Activated naive CD4-positive, alpha-beta T cell treated with anti-CD3 and anti-CD28 coated beads, Interleukin-2, amount 50 U/mL, for 24 hours (primary cell): ENCODE data around the gene MED23.

ENCODE experiments used
- H3K27ac Mint-ChIP-seq: one replicate; pipeline ENCODE4 v1.8.0; 2021; ENCODE audit warnings: mild to moderate bottlenecking, mixed read lengths
- H3K27me3 Mint-ChIP-seq: one replicate; pipeline ENCODE4 v1.8.0; 2021; ENCODE audit warnings: mixed read lengths
- H3K36me3 Mint-ChIP-seq: one replicate; pipeline ENCODE4 v1.8.0; 2021; ENCODE audit warnings: mixed read lengths
- H3K4me1 Mint-ChIP-seq: one replicate; pipeline ENCODE4 v1.8.0; 2021; ENCODE audit warnings: mixed read lengths
- H3K4me3 Mint-ChIP-seq: one replicate; pipeline ENCODE4 v1.8.0; 2021; ENCODE audit warnings: mild to moderate bottlenecking, mixed read lengths
- H3K9me3 Mint-ChIP-seq: one replicate; pipeline ENCODE4 v1.8.0; 2021; ENCODE audit warnings: mixed read lengths

Gene MED23

DNA sequence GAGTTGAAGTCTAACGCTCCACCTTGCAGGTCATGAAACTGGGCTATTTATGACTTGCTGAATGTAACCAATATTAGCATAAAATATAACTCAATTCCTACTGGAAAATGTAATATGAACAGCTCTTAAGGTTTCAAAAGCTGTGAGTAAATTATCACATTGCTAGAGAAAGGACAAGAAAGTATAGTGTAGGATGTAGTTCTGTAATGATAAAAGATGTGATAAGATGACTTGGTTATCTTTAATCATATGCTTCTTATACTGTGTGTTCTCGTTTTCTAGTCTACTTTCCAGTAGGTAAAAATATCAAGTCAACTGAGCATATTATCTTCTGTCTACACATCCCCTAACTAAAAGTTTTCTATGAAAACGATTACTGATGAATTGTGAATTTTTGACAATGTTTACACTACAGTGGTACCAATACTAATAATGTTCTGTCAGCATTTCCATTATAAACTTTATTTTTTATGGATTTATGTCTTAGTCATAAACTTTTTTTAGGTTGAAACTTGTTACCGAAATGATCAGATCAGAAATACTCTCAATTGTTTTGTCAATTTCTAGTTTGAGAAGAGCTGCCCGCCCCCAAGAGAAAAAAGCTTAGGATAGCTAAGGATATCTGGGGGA, 14.6 kb downstream of the MED23 start:
- Mint-ChIP-seq H3K9me3 (no peaks in the 10 kb centered on the region), H3K4me1 (peaks cover 13% of the 10 kb centered on the region), H3K36me3 (peaks cover 17% of the 10 kb centered on the region), H3K27me3 (no peaks in the 10 kb centered on the region), H3K27ac (peak overlapping the region; percentile 17), H3K4me3 (no peak overlapping the region)

DNA sequence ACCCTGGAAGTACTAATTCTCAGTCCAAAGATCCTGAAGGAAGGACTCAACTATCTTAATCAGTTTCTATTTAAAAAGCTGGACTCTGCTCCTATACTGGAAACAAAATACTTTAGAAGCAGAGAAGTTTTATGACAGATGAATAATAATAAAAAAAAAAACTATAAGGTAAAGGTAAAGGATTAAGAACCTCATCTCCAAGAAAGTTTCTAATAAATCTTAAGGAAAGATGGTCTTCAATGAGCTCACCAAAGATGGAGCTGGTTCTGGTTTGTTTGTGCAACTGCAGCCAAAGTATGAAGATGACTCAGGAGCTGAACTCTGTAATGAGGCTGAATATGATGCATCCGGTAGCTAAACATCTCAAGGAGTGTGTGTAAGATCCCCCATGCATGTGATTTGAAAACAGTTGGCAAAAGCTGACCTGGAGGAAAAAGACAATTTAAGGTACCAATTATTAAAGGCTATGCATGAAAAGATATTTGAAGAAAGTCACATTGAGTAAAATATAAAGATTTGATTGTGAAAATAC, 25.2 kb downstream of the MED23 start:
- Mint-ChIP-seq H3K36me3 (peaks cover 14% of the 10 kb centered on the region), H3K9me3 (no peaks in the 10 kb centered on the region), H3K27ac (no peak overlapping the region), H3K27me3 (no peaks in the 10 kb centered on the region), H3K4me1 (peaks cover 4% of the 10 kb centered on the region), H3K4me3 (no peak overlapping the region)

DNA sequence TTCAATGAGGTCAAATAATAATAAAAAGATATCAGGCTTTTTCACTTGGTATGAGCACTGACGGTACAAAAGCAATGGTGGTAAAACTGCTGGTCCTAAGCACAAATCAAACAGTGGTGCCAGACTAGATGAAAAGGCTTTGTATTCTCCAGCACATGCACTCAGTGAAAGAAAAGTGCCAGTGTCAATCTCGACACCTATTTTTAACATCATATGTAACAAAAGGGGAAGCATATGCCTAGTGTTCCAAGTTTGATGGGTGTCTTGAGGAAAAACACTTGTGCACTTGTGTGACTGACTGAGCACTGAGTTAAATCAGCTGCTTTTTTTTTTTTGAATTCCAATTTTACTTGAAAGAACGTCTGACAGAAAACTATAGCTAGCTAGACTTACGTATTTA, 27.3 kb downstream of the MED23 start:
- no peak overlapping the region for H3K4me3 Mint-ChIP-seq

DNA sequence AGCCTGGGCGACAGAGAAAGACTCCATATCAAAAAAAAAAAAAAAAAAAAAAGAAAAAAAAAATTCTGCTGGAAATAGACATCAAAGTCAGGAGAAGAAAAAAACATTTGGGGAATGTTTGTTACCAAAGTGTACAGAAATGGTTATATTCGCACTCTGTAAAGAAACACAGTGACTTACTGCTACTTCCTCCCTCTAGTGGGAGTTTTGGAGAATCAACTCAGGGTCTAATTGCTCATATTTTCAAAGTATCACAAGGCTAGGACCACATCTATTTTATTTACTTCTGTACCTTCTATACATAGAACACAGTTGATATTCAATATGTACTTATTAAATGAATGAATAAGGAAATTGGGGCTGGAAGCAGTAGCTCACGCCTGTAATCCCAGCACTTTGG, 30.6 kb downstream of the MED23 start:
- Mint-ChIP-seq H3K27me3 (no peaks in the 10 kb centered on the region), H3K4me3 (no peak overlapping the region), H3K36me3 (peaks cover 18% of the 10 kb centered on the region), H3K4me1 (no peaks in the 10 kb centered on the region), H3K9me3 (no peaks in the 10 kb centered on the region), H3K27ac (no peak overlapping the region)

More for the DNA sequence above, 27.3 kb downstream of the MED23 start:
- H3K4me1 Mint-ChIP-seq: no peaks in the 10 kb centered on the region
- H3K27ac Mint-ChIP-seq: no peak overlapping the region
- no peaks in the 10 kb centered on the region for H3K27me3 Mint-ChIP-seq
- peaks cover 13% of the 10 kb centered on the region for H3K36me3 Mint-ChIP-seq
- H3K9me3 Mint-ChIP-seq: no peaks in the 10 kb centered on the region

DNA sequence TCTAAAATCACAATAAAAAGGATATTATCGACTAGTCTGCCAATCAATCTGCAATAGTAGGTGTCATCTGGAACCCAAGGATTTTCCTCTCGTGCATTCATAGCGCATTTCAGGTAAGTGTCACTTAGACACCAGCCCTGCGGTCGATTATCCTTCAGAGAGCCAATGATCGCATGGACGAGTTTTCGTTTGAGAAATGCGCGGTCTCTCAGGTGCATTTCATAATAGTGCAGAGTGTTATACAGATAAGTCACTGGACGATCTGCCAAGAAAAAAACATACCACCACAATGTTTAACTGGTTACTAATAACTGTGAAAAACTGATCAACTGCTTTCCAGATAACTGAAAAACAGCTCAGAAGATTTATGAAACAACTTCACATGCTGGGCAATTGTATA, 34.0 kb downstream of the MED23 start:
- Mint-ChIP-seq H3K4me3 (no peak overlapping the region), H3K36me3 (peaks cover 18% of the 10 kb centered on the region), H3K4me1 (no peaks in the 10 kb centered on the region), H3K27ac (no peak overlapping the region), H3K27me3 (no peaks in the 10 kb centered on the region), H3K9me3 (no peaks in the 10 kb centered on the region)

DNA sequence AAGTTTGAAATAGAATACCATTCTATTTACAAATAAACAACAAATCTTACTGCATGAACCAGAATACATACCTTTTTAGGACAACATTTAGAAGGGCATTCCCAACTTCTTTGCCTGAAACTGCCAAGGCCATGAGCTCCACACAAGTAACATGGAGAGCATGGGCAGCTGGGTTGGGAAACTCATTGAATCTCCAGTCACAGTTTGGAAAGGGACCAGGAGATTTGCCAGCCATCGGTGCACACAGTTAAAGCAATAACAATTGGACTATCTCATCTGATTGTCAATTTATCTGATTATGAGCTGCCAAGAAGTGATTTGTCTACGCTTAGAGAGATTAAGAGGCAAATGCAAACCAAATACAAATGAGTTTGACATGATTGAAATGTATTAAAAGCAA, 35.1 kb downstream of the MED23 start:
- H3K4me3 Mint-ChIP-seq: no peak overlapping the region
- H3K4me1 Mint-ChIP-seq: no peaks in the 10 kb centered on the region
- H3K9me3 Mint-ChIP-seq: no peaks in the 10 kb centered on the region
- no peak overlapping the region for H3K27ac Mint-ChIP-seq
- peaks cover 20% of the 10 kb centered on the region for H3K36me3 Mint-ChIP-seq
- H3K27me3 Mint-ChIP-seq: no peaks in the 10 kb centered on the region

DNA sequence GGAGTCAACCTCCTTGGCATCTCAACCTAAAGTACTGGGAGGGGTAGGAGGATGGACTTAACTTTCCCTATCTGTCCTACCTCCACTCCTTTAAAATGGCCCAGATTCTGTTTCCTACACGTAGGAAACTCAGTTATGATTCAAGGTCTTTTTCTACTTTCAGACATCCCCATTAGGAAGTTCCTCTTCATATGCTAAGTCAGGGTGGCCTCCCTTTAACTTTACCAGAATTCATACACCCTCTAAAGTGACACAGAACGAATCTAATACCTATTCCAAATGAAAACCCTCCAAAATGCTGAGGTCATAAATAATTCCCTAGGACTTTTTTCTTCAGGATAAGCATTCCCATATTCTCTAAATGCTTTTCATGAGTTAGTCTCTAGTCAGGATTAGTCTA, 39.4 kb downstream of the MED23 start:
- Mint-ChIP-seq H3K27me3 (no peaks in the 10 kb centered on the region), H3K4me1 (no peaks in the 10 kb centered on the region), H3K36me3 (peaks cover 14% of the 10 kb centered on the region), H3K9me3 (no peaks in the 10 kb centered on the region), H3K4me3 (no peak overlapping the region), H3K27ac (no peak overlapping the region)

DNA sequence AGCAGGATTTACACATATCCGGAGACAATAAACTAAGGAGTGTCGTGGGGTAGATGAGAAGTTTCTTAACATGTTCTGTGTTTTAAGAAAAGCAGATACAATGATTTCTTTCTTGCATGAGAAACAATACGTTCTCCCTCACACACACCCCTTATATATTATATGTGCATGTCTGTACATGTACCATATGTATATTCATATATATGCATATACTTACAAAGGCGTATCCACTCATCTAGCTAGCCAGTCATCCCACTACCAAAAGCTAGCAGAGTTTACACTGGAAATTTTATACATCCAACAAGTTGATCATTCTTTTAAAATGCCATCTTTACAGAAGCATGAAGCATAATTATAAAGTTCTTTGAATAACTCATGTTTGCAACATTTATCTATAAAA, 40.1 kb downstream of the MED23 start:
- no peaks in the 10 kb centered on the region for H3K9me3 Mint-ChIP-seq
- H3K27me3 Mint-ChIP-seq: no peaks in the 10 kb centered on the region
- H3K4me1 Mint-ChIP-seq: no peaks in the 10 kb centered on the region
- H3K36me3 Mint-ChIP-seq: peaks cover 14% of the 10 kb centered on the region
- no peak overlapping the region for H3K4me3 Mint-ChIP-seq
- no peak overlapping the region for H3K27ac Mint-ChIP-seq

DNA sequence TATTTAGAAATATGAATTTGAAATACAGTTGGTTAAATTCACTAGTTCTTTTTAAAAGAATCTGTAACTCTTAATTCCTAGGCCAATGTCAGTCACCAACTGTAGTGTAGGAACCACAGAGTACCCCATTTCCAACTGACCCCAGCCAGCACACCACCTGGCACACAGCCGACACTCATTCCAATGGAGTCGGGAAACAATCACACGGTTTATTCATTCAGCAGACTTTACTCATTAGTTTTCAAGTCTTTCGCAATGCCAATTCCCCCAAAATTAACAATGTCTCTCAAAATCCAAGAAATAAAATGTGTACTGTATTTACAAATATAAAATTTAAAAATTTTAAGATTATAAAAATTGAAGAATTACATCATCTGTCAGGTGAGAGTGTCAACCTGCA, 41.5 kb downstream of the MED23 start:
- peaks cover 12% of the 10 kb centered on the region for H3K36me3 Mint-ChIP-seq
- no peak overlapping the region for H3K27ac Mint-ChIP-seq
- H3K4me3 Mint-ChIP-seq: no peak overlapping the region
- H3K9me3 Mint-ChIP-seq: no peaks in the 10 kb centered on the region
- H3K27me3 Mint-ChIP-seq: no peaks in the 10 kb centered on the region
- H3K4me1 Mint-ChIP-seq: no peaks in the 10 kb centered on the region

DNA sequence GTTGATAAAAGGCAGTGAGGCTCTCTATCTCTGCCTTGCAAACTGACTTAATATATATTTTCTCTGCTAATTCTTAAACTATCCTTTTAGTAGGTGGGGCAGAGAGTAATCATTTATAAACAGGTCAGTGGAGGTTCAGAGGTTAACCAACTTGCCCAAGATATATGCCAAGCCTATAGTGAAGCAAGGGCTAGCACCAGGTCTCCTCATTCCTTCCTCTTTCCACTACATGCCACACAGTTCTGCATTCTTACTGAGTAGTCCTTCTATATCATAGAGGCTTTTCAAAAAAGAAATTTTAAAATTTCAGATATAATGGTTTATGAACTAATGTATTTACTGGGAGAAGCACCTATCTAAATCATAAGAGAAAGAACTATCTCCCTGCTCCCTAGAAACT, 46.5 kb downstream of the MED23 start:
- no peak overlapping the region for H3K27ac Mint-ChIP-seq
- H3K9me3 Mint-ChIP-seq: no peaks in the 10 kb centered on the region
- H3K4me1 Mint-ChIP-seq: no peaks in the 10 kb centered on the region
- peaks cover 10% of the 10 kb centered on the region for H3K36me3 Mint-ChIP-seq
- no peak overlapping the region for H3K4me3 Mint-ChIP-seq
- H3K27me3 Mint-ChIP-seq: no peaks in the 10 kb centered on the region

DNA sequence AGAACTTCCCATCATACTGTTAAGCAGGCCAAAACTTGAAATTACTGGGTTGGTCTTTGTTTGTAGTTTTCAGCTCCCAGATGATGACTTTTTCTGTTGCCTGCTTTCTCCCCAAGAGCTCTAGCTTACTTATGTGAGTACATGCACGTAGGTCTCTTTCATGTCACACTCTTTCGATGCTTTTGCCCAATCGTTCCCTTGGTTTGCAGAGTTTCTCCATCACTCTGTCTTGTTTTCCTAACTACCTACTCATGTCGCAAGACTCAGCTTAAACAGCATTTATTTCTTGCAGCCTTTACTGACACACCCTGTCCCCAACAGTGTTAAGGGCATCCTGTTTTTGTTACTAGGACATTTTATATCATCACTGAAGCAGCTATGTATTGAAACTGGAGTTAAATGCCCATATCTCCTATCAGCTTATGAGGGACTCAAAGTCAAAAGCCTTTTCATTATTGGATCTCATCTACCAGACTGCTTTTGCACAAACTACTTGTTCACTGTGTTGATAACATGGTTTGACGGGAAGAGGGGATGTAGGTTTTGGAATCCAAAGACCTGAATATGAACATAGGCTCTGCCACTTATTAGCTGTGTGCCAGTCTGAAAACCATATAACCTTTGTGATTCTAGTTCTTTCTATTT, 52.1 kb downstream of the MED23 start:
- Mint-ChIP-seq H3K36me3 (peaks cover 23% of the 10 kb centered on the region), H3K4me3 (no peak overlapping the region), H3K27ac (no peak overlapping the region), H3K4me1 (no peaks in the 10 kb centered on the region), H3K9me3 (no peaks in the 10 kb centered on the region), H3K27me3 (no peaks in the 10 kb centered on the region)

DNA sequence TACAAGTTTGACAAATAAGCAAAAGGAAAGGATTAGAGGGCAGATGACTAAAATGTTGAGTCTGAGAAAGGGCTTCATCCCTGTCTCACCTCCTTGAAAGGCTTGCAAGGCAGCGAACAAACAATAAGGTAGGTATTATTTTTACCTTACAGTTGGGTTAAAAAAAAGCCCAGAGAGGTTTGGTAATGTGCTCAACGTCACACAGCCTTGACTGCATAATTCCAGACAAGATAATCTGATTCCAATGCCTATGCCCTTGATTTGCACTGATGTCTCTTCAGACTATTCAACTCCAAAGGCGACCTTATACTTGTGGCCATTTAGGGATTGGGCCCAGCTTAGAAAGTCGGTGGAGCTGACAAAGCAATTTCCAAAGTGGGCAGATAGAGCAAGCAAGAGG, 53.4 kb downstream of the MED23 start:
- Mint-ChIP-seq H3K4me3 (no peak overlapping the region), H3K27ac (no peak overlapping the region), H3K9me3 (no peaks in the 10 kb centered on the region), H3K4me1 (no peaks in the 10 kb centered on the region), H3K36me3 (peaks cover 19% of the 10 kb centered on the region), H3K27me3 (no peaks in the 10 kb centered on the region)

DNA sequence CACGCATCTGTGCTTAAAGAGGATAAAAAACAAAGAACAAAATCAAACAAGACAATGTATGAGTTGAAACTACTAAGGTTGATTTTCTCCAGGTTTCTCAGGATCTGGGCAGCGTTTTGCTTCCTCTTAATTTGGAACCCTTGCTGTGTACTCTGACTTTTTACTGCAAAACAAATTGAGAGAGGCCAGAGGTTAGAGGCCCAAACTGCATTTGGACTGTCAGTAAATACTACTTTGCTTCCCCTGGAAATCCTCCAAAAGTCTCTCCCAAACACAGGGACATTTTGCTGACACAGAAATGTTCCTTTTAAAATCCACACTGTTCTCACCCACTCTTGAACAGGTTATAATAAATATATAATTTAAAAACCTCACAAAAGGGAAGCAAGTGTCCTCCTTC, 53.9 kb downstream of the MED23 start:
- H3K27me3 Mint-ChIP-seq: no peaks in the 10 kb centered on the region
- no peak overlapping the region for H3K4me3 Mint-ChIP-seq
- no peaks in the 10 kb centered on the region for H3K9me3 Mint-ChIP-seq
- no peaks in the 10 kb centered on the region for H3K4me1 Mint-ChIP-seq
- peaks cover 19% of the 10 kb centered on the region for H3K36me3 Mint-ChIP-seq
- H3K27ac Mint-ChIP-seq: no peak overlapping the region

DNA sequence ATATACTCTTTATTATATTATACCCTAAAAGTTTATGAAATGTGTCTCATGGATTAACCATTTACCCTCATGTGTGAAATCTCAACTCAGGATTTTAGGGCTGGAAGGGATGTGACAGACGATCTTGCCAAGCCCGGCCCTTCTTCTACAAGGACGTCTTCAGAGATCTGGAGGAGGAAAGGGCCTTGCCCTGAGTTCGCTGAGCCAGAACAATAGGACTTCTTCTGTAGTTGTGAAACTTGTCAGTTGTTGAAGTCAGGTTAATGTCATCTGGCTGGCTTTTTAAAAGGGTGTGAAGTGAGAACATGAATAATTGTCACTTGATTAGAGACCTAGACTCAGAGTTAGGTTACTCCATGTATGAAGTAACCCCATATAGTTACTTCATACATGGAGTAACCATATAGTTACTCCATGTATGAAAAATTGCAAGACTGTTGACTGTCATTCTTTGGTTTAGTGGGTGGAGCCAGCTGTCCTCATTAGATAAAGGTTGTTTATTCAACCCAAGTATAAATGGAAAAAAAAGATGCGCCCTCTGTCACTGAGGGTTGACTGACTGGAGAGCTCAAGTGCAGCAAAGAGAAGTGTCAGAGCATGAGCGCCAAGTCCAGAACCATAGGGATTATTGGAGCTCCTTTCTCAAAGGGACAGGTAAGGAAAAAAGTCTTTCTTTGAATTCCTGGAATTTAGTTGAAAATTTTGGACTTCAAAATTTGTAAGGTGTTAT, 55.2 kb downstream of the MED23 start, which contains the start of gene ARG1:
Gene ARG1 (plus strand): TSS at position 541 of the 730 bp plus-strand sequence. CDS start 57 bp downstream, at position 598.
- Mint-ChIP-seq H3K9me3 (no peaks in the 10 kb centered on the region), H3K27me3 (no peaks in the 10 kb centered on the region), H3K4me3 (no peak within 1 kb of the TSS), H3K36me3 (peaks cover 21% of the 10 kb centered on the region), H3K4me1 (peaks cover 6% of the 10 kb centered on the region), H3K27ac (no peak within 1 kb of the TSS)

DNA sequence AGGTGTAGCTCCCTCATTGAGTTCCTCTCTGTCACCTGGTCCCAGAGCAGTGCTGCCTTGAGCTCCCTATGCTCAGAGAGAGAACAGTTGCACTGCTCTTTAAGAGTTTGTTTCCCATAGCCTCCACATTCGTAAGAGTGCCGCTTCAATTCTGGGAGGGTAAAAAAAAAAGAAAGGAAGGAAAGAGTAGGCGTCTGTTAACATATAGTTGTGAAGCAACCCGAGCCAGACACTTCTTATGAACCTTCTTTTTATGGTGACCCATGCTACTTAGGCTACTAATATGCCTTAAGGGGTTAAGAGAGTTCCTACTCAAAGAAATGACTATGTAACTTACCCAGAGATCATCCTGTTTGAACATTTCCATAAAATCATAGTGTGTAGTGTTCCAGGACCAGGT, 59.3 kb downstream of the MED23 start:
- Mint-ChIP-seq H3K27me3 (no peaks in the 10 kb centered on the region), H3K27ac (no peak overlapping the region), H3K4me3 (no peak overlapping the region), H3K4me1 (peaks cover 6% of the 10 kb centered on the region), H3K9me3 (no peaks in the 10 kb centered on the region), H3K36me3 (peaks cover 22% of the 10 kb centered on the region)

DNA sequence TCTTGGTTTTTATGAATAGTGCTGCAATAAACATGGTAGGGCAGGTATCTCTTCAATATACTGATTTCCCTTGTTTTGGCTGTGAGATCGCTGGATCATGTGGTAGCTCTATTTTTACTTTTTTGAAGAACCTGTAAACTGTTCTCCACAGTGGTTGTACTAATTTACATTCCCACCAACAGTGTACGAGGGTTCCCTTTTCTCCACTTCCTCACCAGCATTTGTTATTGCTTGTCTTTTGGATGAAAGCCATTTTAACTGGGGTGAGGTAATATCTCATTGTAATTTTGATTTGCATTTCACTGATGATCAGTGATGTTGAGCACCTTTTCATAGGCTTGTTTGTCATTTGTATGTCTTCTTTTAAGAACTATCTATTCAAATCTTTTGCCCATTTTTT, 63.0 kb downstream of the MED23 start:
- Mint-ChIP-seq H3K27ac (no peak overlapping the region), H3K27me3 (no peaks in the 10 kb centered on the region)

More for the DNA sequence above, 63.0 kb downstream of the MED23 start:
- Mint-ChIP-seq H3K36me3 (peaks cover 8% of the 10 kb centered on the region), H3K4me1 (peaks cover 6% of the 10 kb centered on the region), H3K9me3 (no peaks in the 10 kb centered on the region), H3K4me3 (no peak overlapping the region)
